GM12878 (cell line): Measurements from ENCODE around the gene TUBB4B. TPM values are rescaled to one million over a fixed set of nuclear protein-coding genes. Genes with fewer than 3 reads are reported as not detected.

Source experiments
- ATF2 ChIP-seq: IDR thresholded peaks from 2 replicates; pipeline ENCODE4 v1.6.1; 2012; ENCODE audit warnings: low read length, inconsistent platforms
- BCL11A ChIP-seq: IDR thresholded peaks from 2 replicates; pipeline ENCODE4 v1.6.1; 2011; ENCODE audit warnings: low read depth, low read length
- BRCA1 ChIP-seq: IDR thresholded peaks from 2 replicates; pipeline ENCODE4 v1.6.1; 2011; ENCODE audit warnings: low read depth, low read length, improper control_type of control experiment
- CREB1 ChIP-seq: IDR thresholded peaks from 2 replicates; pipeline ENCODE4 v1.6.1; 2012; ENCODE audit warnings: low read depth, mild to moderate bottlenecking, inconsistent platforms
- E2F8 ChIP-seq: fragments of 450-650 bp; IDR thresholded peaks from 2 replicates; pipeline ENCODE4 v1.6.1; 2018; ENCODE audit warnings: mild to moderate bottlenecking, low read depth, moderate library complexity; ENCODE audit not compliant: partially characterized antibody
- EGR1 ChIP-seq, 2 experiments: IDR thresholded peaks; 1 replicate in 1 of 2; 2 replicates in 1 of 2; pipeline ENCODE4 v1.6.1; 2011 to 2012; ENCODE audit warnings: low read depth in 2 of 2, low read length in 2 of 2, borderline replicate concordance in 1 of 2, mild to moderate bottlenecking in 1 of 2, moderate library complexity in 1 of 2
- EZH2 ChIP-seq: IDR thresholded peaks from 2 replicates; pipeline ENCODE4 v1.6.1; 2012; ENCODE audit warnings: low read depth, mild to moderate bottlenecking, control low read depth, inconsistent platforms, low read length, borderline replicate concordance; ENCODE audit not compliant: control insufficient read depth
- HDAC2 ChIP-seq: fragments of 200-600 bp; sonication (generic); IDR thresholded peaks from 2 replicates; pipeline ENCODE4 v1.6.1; 2017
- IKZF2 ChIP-seq, 2 experiments: fragments of 450-650 bp; IDR thresholded peaks; 2 replicates each; pipeline ENCODE4 v1.6.1; 2017; ENCODE audit warnings: mild to moderate bottlenecking in 2 of 2, moderate library complexity in 2 of 2
- IRF4 ChIP-seq: IDR thresholded peaks from 2 replicates; pipeline ENCODE4 v1.6.1; 2011; ENCODE audit warnings: low read depth, low read length
- LARP7 ChIP-seq: fragments of 450-650 bp; IDR thresholded peaks from 2 replicates; pipeline ENCODE4 v1.6.1; 2017; ENCODE audit warnings: mild to moderate bottlenecking
- MAX ChIP-seq: IDR thresholded peaks from 2 replicates; pipeline ENCODE4 v1.6.1; 2012; ENCODE audit warnings: low read depth, low read length, improper control_type of control experiment
- NBN ChIP-seq: fragments of 450-650 bp; IDR thresholded peaks from 2 replicates; pipeline ENCODE4 v1.6.1; 2016
- PAX5 ChIP-seq: IDR thresholded peaks from 2 replicates; pipeline ENCODE4 v1.6.1; 2011; ENCODE audit warnings: low read depth, low read length, borderline replicate concordance
- RAD21 ChIP-seq: IDR thresholded peaks from 2 replicates; pipeline ENCODE4 v1.6.1; 2011; ENCODE audit warnings: mild to moderate bottlenecking, low read depth, low read length, moderate library complexity; ENCODE audit not compliant: insufficient read depth
- SPI1 ChIP-seq: IDR thresholded peaks from 2 replicates; pipeline ENCODE4 v1.6.1; 2011; ENCODE audit warnings: low read depth, mild to moderate bottlenecking, low read length, moderate library complexity, borderline replicate concordance; ENCODE audit not compliant: insufficient read depth
- SREBF1 ChIP-seq: IDR thresholded peaks from 2 replicates; pipeline ENCODE4 v1.6.1; 2012; ENCODE audit warnings: mild to moderate bottlenecking, low read length
- STAT3 ChIP-seq: IDR thresholded peaks from 2 replicates; pipeline ENCODE4 v1.6.1; 2011; ENCODE audit warnings: low read depth, low read length, improper control_type of control experiment
- TCF3 ChIP-seq: IDR thresholded peaks from 2 replicates; pipeline ENCODE4 v1.6.1; 2012; ENCODE audit warnings: low read depth, mild to moderate bottlenecking, low read length, borderline replicate concordance; ENCODE audit not compliant: insufficient read depth
- USF2 ChIP-seq: IDR thresholded peaks from 2 replicates; pipeline ENCODE4 v1.6.1; 2011; ENCODE audit warnings: low read depth, low read length, improper control_type of control experiment, borderline replicate concordance
- ZBTB4 ChIP-seq: fragments of 450-650 bp; formaldehyde crosslinking; IDR thresholded peaks from 2 replicates; pipeline ENCODE4 v1.4.0; 2022; ENCODE audit warnings: mild to moderate bottlenecking, moderate library complexity
- ZNF384 ChIP-seq: IDR thresholded peaks from 2 replicates; pipeline ENCODE4 v1.6.1; 2012; ENCODE audit warnings: low read depth, mild to moderate bottlenecking, low read length, improper control_type of control experiment, borderline replicate concordance
- ZSCAN29 ChIP-seq: fragments of 450-650 bp; IDR thresholded peaks from 2 replicates; pipeline ENCODE4 v1.6.1; 2017; ENCODE audit warnings: mild to moderate bottlenecking, moderate library complexity
- polyA plus RNA-seq, 11 experiments: library from polyadenylated mRNA; depleted of rRNA in 4 of 11; unstranded in 6 of 11; stranded (reverse) in 5 of 11; fragments of >200 nt; fragmentation: Nextera tagmentation in 4 of 11; fragmentation: Illumina TruSeq in 1 of 11; extraction: Ambion mirVana in 4 of 11; extraction: Trizol in 1 of 11; gene quantifications; 1 replicate in 1 of 11; 2 replicates in 10 of 11; pipeline versions ENCODE4 v1.2.1 to v1.2.3, GENCODE V29; 2011 to 2016; ENCODE audit warnings: inconsistent platforms in 2 of 11, missing spikeins in 2 of 11, low read depth in 1 of 11
- total RNA-seq, 4 experiments: library from RNA; depleted of rRNA in 3 of 4; stranded (reverse); fragments of >200 nt in 3 of 4; fragmentation: Illumina TruSeq in 1 of 4; extraction: Trizol in 1 of 4; gene quantifications; 2 replicates each; pipeline versions ENCODE4 v1.2.1 to v1.2.3, GENCODE V29; 2013 to 2021

TUBB4B gene
- total and polyA plus RNA-seq, 10 of the 15 experiments (the other 5 are each of a cell fraction or from before 2014, with no cell fraction given): 23.0 to 532 (median 254) TPM

- TF ChIP-seq EZH2: no peak
- no peak for TF ChIP-seq SREBF1
- no peak for TF ChIP-seq BRCA1
- TF ChIP-seq STAT3: no peak
- no peak for TF ChIP-seq NBN
- no peak for TF ChIP-seq RAD21
- no peak for TF ChIP-seq BCL11A
- no peak for TF ChIP-seq IRF4
- no peak for TF ChIP-seq SPI1
- 0 out of 2 replicates have a peak, but pooled peaks have one; percentile 57 for TF ChIP-seq TCF3
- peak; percentile 20; the same call in 1 of the 2 replicates for TF ChIP-seq LARP7
- no peak for TF ChIP-seq USF2
- no peak for TF ChIP-seq E2F8
- TF ChIP-seq IKZF2 (IDR thresholded peaks at IDR 0.05): no peak
- no peak for TF ChIP-seq ZSCAN29
- no peak for TF ChIP-seq EGR1 (IDR thresholded peaks at IDR 0.05; ENCODE audit: borderline replicate concordance in 1 of 2, low read depth in 2 of 2, low read length in 2 of 2)
- no peak for TF ChIP-seq ATF2
- TF ChIP-seq ZBTB4 (CRISPR knock-in tag): no peak
- TF ChIP-seq ZNF384: no peak
- TF ChIP-seq HDAC2: no peak
- TF ChIP-seq PAX5: no peak
- TF ChIP-seq MAX: no peak
- TF ChIP-seq CREB1: no peak
These were observed 14.5 kb downstream of the TUBB4B start (continued) for GRCh38 chr9:137255448-137256114.
